Mucosa of descending colon (tissue), 3 donors: ENCODE data around the gene CCBE1. TPM values are rescaled to one million over a fixed set of nuclear protein-coding genes. Genes with fewer than 3 reads are reported as not detected.

Experiments used
- ATAC-seq: fragments of 200-7000 bp; cut with Tn5 transposase; one replicate; pipeline ENCODE4 v1.9.1; 2020; ENCODE audit warnings: mild to moderate bottlenecking, moderate library complexity
- DNase-seq, 3 donors: peaks; one replicate each; pipeline ENCODE4 v3.0.0-alpha.2; 2020
- H3K36me3 ChIP-seq: fragments of 200-600 bp; one replicate; pipeline ENCODE4 v1.8.0; 2021; ENCODE audit warnings: low read depth, mild to moderate bottlenecking
- H3K4me1 ChIP-seq: fragments of 200-600 bp; one replicate; pipeline ENCODE4 v1.8.0; 2021; ENCODE audit warnings: low read depth, mild to moderate bottlenecking
- H3K4me3 ChIP-seq: fragments of 200-600 bp; one replicate; pipeline ENCODE4 v1.8.0; 2021; ENCODE audit warnings: mild to moderate bottlenecking
- H3K9me3 ChIP-seq: fragments of 200-600 bp; one replicate; pipeline ENCODE4 v1.8.0; 2021; ENCODE audit warnings: mild to moderate bottlenecking
- CTCF ChIP-seq: fragments of 200-600 bp; IDR thresholded peaks from one replicate; pipeline ENCODE4 v1.8.0; 2022; ENCODE audit warnings: antibody characterized with exemption, mild to moderate bottlenecking
- intact Hi-C, 2 donors: fragments of 100-400 bp; cut with DNase I in 1 of 2; cut with micrococcal nuclease in 1 of 2; formaldehyde crosslinking; loops; one replicate each; pipeline versions ENCODE4 v1.11.0 to v1.11.1; 2022; cut with DNase I, micrococcal nuclease
- total RNA-seq, 3 donors: library from RNA; stranded (reverse); fragmentation: NEBNext Ultra II Directional in 2 of 3; extraction: Animal tissue kit (Norgen Biotek cat#: 25700) in 2 of 3; gene quantifications; one replicate each; pipeline versions ENCODE4 v1.2.1 to v1.2.4, GENCODE V29; 2021 to 2023
- donor health status: DM: no; HTN: no; CAD: no; lungs with moderate emphysema.
- donor health status: DM: no; HTN: no; CAD: no.
- donor health status: DM: no; HTN: yes; CAD: no.

CCBE1 gene
- total RNA-seq, 3 donors from 2014 or later = 1.6 to 54.7 (median 2.2) TPM

- Histone ChIP-seq H3K4me3 (no peak overlapping the region), H3K36me3 (no peaks in the 10 kb centered on the region), H3K4me1 (no peaks in the 10 kb centered on the region), H3K9me3 (no peaks in the 10 kb centered on the region)
- intact Hi-C loops = no loop called here
- ATAC-seq (no peak), DNase-seq (no peak)
- no peak for TF ChIP-seq CTCF
Observed at GRCh38 chr18:59559528-59559927, 137.7 kb downstream of the CCBE1 start.

- ATAC-seq (no peak), DNase-seq (no peak)
- TF ChIP-seq CTCF = no peak
- no peak overlapping the region for H3K4me3 ChIP-seq
- H3K9me3 ChIP-seq = no peaks in the 10 kb centered on the region
- H3K4me1 ChIP-seq = no peaks in the 10 kb centered on the region
- intact Hi-C loops = no loop called here
- no peaks in the 10 kb centered on the region for H3K36me3 ChIP-seq
Observed at GRCh38 chr18:59555995-59556659, 141.1 kb downstream of the CCBE1 start.

- Histone ChIP-seq H3K36me3 (no peaks in the 10 kb centered on the region), H3K4me3 (no peak overlapping the region), H3K9me3 (no peaks in the 10 kb centered on the region), H3K4me1 (no peaks in the 10 kb centered on the region)
- intact Hi-C loops = no loop called here
- ATAC-seq = no peak
- no peak for DNase-seq
- no peak for TF ChIP-seq CTCF
Observed at GRCh38 chr18:59554796-59555335, 142.4 kb downstream of the CCBE1 start.

GRCh38 chr18:59553273-59553870 lies 143.9 kb downstream of the CCBE1 start:
- Histone ChIP-seq H3K4me3 (no peak overlapping the region), H3K9me3 (no peaks in the 10 kb centered on the region), H3K4me1 (no peaks in the 10 kb centered on the region), H3K36me3 (no peaks in the 10 kb centered on the region)
- ATAC-seq (no peak), DNase-seq (no peak)
- TF ChIP-seq CTCF = no peak
- intact Hi-C loops = no loop called here

GRCh38 chr18:59551902-59552635 lies 145.2 kb downstream of the CCBE1 start:
- TF ChIP-seq CTCF = no peak
- ATAC-seq = no peak

More at GRCh38 chr18:59551902-59552635, 145.2 kb downstream of the CCBE1 start:
- DNase-seq = no peak
- H3K4me1 ChIP-seq = no peaks in the 10 kb centered on the region
- no peaks in the 10 kb centered on the region for H3K36me3 ChIP-seq
- no peak overlapping the region for H3K4me3 ChIP-seq
- no peaks in the 10 kb centered on the region for H3K9me3 ChIP-seq
- intact Hi-C loops = no loop called here
